HCT116 (cell line): Measurements from ENCODE around the gene ARHGEF39. TPM values are rescaled to one million over a fixed set of nuclear protein-coding genes. Genes with fewer than 3 reads are reported as not detected.
A peak's percentile ranks its signal among the peaks of the same experiment; 100 is the strongest.

ENCODE experiments used
- ATAC-seq: fragments of 200-7000 bp; cut with Tn5 transposase; 2 replicates; pipeline ENCODE4 v1.9.1; 2020; ENCODE audit warnings: mild to moderate bottlenecking, moderate library complexity
- BruUV-seq: library from RNA; stranded (reverse); fragments of 400-500 nt; replicated peaks from 2 replicates; lab custom pipeline; 2021; lab: Mats Ljungman, UMichigan
- CTCF ChIA-PET: fragments of 300-600 bp; sonication (Branson Sonifier 250); formaldehyde crosslinking; loops from one replicate; lab custom pipeline; 2021; ENCODE audit warnings: antibody characterized with exemption; lab: Charles Lee
- POLR2A ChIA-PET: fragments of 300-600, 350-600 bp; sonication (Branson Sonifier 250); formaldehyde crosslinking; loops from one replicate; lab custom pipeline; 2021; ENCODE audit warnings: antibody characterized with exemption; lab: Charles Lee
- RAD21 ChIA-PET, 2 experiments: fragments of 300-600 bp; sonication (Branson Sonifier 250); formaldehyde crosslinking; loops; one replicate each; lab custom pipeline; 2023; ENCODE audit warnings: low total read pairs in 2 of 2; ENCODE audit not compliant: uncharacterized antibody in 2 of 2, unreplicated experiment in 2 of 2, low non-redundant PET in 1 of 2; lab: Charles Lee
- DNase-seq: peaks from one replicate; pipeline ENCODE4 v3.0.0-alpha.2; 2010; ENCODE audit warnings: low read depth, low spot score
- H2AFZ ChIP-seq: fragments of 200-600 bp; shearing (Covaris generic), sonication (generic); 2 replicates; pipeline ENCODE4 v1.6.1; 2017; ENCODE audit warnings: low read depth, mixed run types, mixed read lengths, antibody characterized with exemption, low read length; ENCODE audit not compliant: poor library complexity, severe bottlenecking
- H3K27ac ChIP-seq: 2 replicates; pipeline ENCODE4 v1.5.1; 2012; ENCODE audit warnings: low read depth, low read length
- H3K27me3 ChIP-seq: fragments of 200-600 bp; sonication (generic); 2 replicates; pipeline ENCODE4 v1.6.1; 2016; ENCODE audit warnings: mixed run types, low read length, mixed read lengths; ENCODE audit not compliant: insufficient read depth
- H3K36me3 ChIP-seq, 2 experiments: fragments of 200-500 bp in 1 of 2; fragments of 200-600 bp in 1 of 2; sonication (Bioruptor generic) in 1 of 2; sonication (generic) in 1 of 2; 2 replicates each; pipeline versions ENCODE4 v1.5.1 to v1.6.1; 2014 to 2016; ENCODE audit warnings: low read length in 2 of 2, inconsistent platforms in 1 of 2, mixed read lengths in 1 of 2, mixed run types in 1 of 2; ENCODE audit not compliant: insufficient read depth in 2 of 2, control insufficient read depth in 1 of 2
- H3K4me1 ChIP-seq, 2 experiments: fragments of 200-600 bp in 1 of 2; sonication (generic) in 1 of 2; 2 replicates each; pipeline versions ENCODE4 v1.5.1 to v1.6.1; 2012 to 2017; ENCODE audit warnings: low read length in 2 of 2, inconsistent platforms in 1 of 2, mild to moderate bottlenecking in 1 of 2, mixed read lengths in 1 of 2, mixed run types in 1 of 2, moderate library complexity in 1 of 2; ENCODE audit not compliant: insufficient read depth in 2 of 2, control insufficient read depth in 1 of 2
- H3K4me2 ChIP-seq: fragments of 200-600 bp; sonication (generic); 2 replicates; pipeline ENCODE4 v1.6.1; 2017; ENCODE audit warnings: mixed run types, low read length, mixed read lengths
- H3K4me3 ChIP-seq, 2 experiments: fragments of 200-600 bp in 1 of 2; sonication (generic) in 1 of 2; replicated peaks in 1 of 2; 2 replicates each; pipeline ENCODE4 v1.5.1; 2011 to 2016; ENCODE audit warnings: low read length in 2 of 2, control low read depth in 1 of 2, low read depth in 1 of 2, mild to moderate bottlenecking in 1 of 2, mixed read lengths in 1 of 2, mixed run types in 1 of 2
- H3K79me2 ChIP-seq: fragments of 200-600 bp; sonication (generic); 2 replicates; pipeline ENCODE4 v1.6.1; 2017; ENCODE audit warnings: mild to moderate bottlenecking, mixed run types, low read length, moderate library complexity, mixed read lengths; ENCODE audit not compliant: insufficient read depth
- H3K9ac ChIP-seq: fragments of 200-600 bp; sonication (generic); 2 replicates; pipeline ENCODE4 v1.6.1; 2016; ENCODE audit warnings: low read length, mixed read lengths
- H3K9me2 ChIP-seq: fragments of 200-600 bp; sonication (generic), shearing (Covaris generic); 2 replicates; pipeline ENCODE4 v1.6.1; 2017; ENCODE audit warnings: mixed run types, mild to moderate bottlenecking, moderate library complexity; ENCODE audit not compliant: insufficient read depth
- H3K9me3 ChIP-seq, 2 experiments: fragments of 200-500 bp in 1 of 2; fragments of 200-600 bp in 1 of 2; sonication (Bioruptor generic) in 1 of 2; sonication (generic) in 1 of 2; 2 replicates each; pipeline ENCODE4 v1.6.1; 2014 to 2017; ENCODE audit warnings: low read length in 2 of 2, mixed read lengths in 2 of 2, inconsistent platforms in 1 of 2, low read depth in 1 of 2, mild to moderate bottlenecking in 1 of 2, mixed run types in 1 of 2, moderate library complexity in 1 of 2; ENCODE audit not compliant: control insufficient read depth in 1 of 2, insufficient read depth in 1 of 2
- H4K20me1 ChIP-seq: fragments of 200-600 bp; sonication (generic), shearing (Covaris generic); 2 replicates; pipeline ENCODE4 v1.6.1; 2017; ENCODE audit warnings: mixed run types, mild to moderate bottlenecking, moderate library complexity; ENCODE audit not compliant: insufficient read depth
- FOSL1 ChIP-seq: IDR thresholded peaks from 2 replicates; pipeline ENCODE4 v1.6.1; 2012; ENCODE audit warnings: low read depth
- POLR2A ChIP-seq: IDR thresholded peaks from 2 replicates; pipeline ENCODE4 v1.7.0; 2011; ENCODE audit warnings: borderline replicate concordance; ENCODE audit not compliant: insufficient read depth, insufficient read length; ENCODE audit errors: extremely low read depth
- RAD21 ChIP-seq: IDR thresholded peaks from 2 replicates; pipeline ENCODE4 v1.6.1; 2012; ENCODE audit warnings: low read depth, mild to moderate bottlenecking
- SIN3A ChIP-seq: IDR thresholded peaks from 2 replicates; pipeline ENCODE4 v1.6.1; 2012; ENCODE audit warnings: low read depth
- SRF ChIP-seq: IDR thresholded peaks from 2 replicates; pipeline ENCODE4 v1.6.1; 2012; ENCODE audit warnings: low read depth
- intact Hi-C: fragments of 100-400 bp; cut with micrococcal nuclease; formaldehyde crosslinking; loops from 2 replicates; pipeline ENCODE4 v1.10.0; 2022
- total RNA-seq: library from RNA; stranded (reverse); gene quantifications from one replicate; pipeline ENCODE4 v1.2.1, GENCODE V29; 2021; ENCODE audit not compliant: unreplicated experiment
- TF ChIP-seq, protein P1 (sequence below): IDR thresholded peaks from 2 replicates; pipeline ENCODE4 v1.6.1; 2012
- TF ChIP-seq, protein P2 (sequence below): IDR thresholded peaks from 2 replicates; pipeline ENCODE4 v1.6.1; 2012
- TF ChIP-seq, protein P3 (sequence below): IDR thresholded peaks from 2 replicates; pipeline ENCODE4 v1.6.1; 2012; ENCODE audit warnings: low read depth
- TF ChIP-seq, protein P4 (sequence below): IDR thresholded peaks from 2 replicates; pipeline ENCODE4 v1.6.1; 2011; ENCODE audit warnings: mild to moderate bottlenecking, low read length, moderate library complexity; ENCODE audit not compliant: insufficient replicate concordance; ENCODE audit errors: extremely low read depth

ARHGEF39 gene
- total RNA-seq, 1 experiment from 2014 or later = 29.8 TPM

DNA sequence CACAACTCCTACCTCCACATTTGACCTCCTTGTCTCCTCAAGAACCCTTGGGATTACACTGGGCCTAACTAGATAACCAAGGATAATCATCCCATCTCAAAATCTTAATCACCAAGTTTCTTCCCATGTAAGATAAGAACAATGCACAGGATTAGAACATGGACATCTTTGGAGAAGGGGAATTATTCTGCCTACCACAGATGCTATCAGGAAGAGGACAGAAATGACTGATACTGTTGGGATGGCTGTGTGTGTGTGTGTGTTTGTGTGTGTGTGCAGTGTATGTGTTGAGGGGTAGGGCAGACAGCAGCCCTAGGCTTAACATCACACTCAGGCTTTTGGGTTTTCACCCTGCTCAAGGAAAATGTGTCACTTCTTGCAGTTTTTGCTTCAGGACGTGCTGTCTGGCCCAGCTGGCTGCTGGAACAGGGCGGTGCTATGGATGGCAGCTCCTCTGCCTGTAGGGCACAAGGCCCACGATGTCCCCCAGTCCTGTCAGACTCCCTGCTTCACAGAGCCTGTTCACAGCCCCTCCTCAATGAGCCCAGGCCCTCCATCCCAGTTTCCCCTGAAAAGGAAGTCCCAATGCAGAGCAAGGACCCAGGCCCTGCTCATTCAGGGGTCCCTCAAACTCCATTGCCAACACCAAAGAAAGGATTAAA, 16.5 kb upstream of the ARHGEF39 start:
- peaks cover 12% of the 10 kb centered on the region; the same call in 1 of the 2 replicates for H3K79me2 ChIP-seq
- ChIA-PET CTCF (no interaction called here), RAD21 (no interaction called here), POLR2A (interaction anchor here (2.3 kb wide), 1 partner anchor 8 kb away, joined by 15 read pairs; the partner anchor contains the start of gene TPM2)
- H3K4me3 ChIP-seq = no peak overlapping the region
- no peaks in the 10 kb centered on the region for H3K4me1 ChIP-seq
- H3K9me3 ChIP-seq = no peaks in the 10 kb centered on the region
- H3K36me3 ChIP-seq = peaks cover 36 to 44% of the 10 kb centered on the region in 2 experiments; a peak in 3 of 4 replicates
- H3K27ac ChIP-seq = no peak overlapping the region
- intact Hi-C loops = no loop called here
- ATAC-seq (peak; percentile 31), DNase-seq (no peak)
- H3K27me3 ChIP-seq = no peaks in the 10 kb centered on the region
- TF ChIP-seq, protein P1, sequence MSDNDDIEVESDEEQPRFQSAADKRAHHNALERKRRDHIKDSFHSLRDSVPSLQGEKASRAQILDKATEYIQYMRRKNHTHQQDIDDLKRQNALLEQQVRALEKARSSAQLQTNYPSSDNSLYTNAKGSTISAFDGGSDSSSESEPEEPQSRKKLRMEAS = no peak
- TF ChIP-seq FOSL1 = no peak
- TF ChIP-seq, protein P2, sequence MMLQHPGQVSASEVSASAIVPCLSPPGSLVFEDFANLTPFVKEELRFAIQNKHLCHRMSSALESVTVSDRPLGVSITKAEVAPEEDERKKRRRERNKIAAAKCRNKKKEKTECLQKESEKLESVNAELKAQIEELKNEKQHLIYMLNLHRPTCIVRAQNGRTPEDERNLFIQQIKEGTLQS = no peak
- H3K4me2 ChIP-seq = no peak overlapping the region
- H2AFZ ChIP-seq = no peak overlapping the region
- no peak overlapping the region for H3K9ac ChIP-seq
- no peaks in the 10 kb centered on the region for H3K9me2 ChIP-seq
- H4K20me1 ChIP-seq = no peaks in the 10 kb centered on the region
- no TSS peak for BruUV-seq

DNA sequence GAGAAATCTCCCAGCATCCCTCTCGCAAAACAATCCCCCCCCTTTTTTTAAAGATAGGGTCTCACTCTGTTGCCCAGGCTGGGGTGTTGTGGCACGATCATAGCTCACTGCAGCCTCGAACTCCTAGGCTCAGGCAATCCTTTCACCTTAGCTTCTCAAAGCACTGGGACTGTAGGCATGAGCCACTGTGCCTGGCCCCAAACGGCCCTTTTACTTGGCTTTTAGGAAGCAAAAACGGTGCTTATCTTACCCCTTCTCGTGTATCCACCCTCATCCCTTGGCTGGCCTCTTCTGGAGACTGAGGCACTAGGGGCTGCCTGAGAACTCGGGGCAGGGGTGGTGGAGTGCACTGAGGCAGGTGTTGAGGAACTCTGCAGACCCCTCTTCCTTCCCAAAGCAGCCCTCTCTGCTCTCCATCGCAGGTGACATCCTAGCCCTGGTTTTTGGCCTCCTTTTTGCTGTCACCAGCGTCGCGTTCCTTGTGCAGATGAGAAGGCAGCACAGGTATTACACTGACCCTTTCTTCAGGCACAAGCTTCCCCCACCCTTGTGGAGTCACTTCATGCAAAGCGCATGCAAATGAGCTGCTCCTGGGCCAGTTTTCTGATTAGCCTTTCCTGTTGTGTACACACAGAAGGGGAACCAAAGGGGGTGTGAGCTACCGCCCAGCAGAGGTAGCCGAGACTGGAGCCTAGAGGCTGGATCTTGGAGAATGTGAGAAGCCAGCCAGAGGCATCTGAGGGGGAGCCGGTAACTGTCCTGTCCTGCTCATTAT, 15.5 kb upstream of the ARHGEF39 start:
- ChIA-PET POLR2A (interaction anchor here (2.3 kb wide), 1 partner anchor 9 kb away, joined by 15 read pairs; the partner anchor contains the start of gene TPM2), RAD21 (no interaction called here), CTCF (interaction anchor here (1.4 kb wide), 1 partner anchor 16 kb away, joined by 4 read pairs; no protein-coding TSS in a partner anchor)
- no peaks in the 10 kb centered on the region for H3K9me2 ChIP-seq
- ATAC-seq = peak; percentile 28
- no peak overlapping the region for H3K4me3 ChIP-seq
- H3K27ac ChIP-seq = no peak overlapping the region
- no peak overlapping the region for H2AFZ ChIP-seq
- BruUV-seq = no TSS peak
- H3K27me3 ChIP-seq = no peaks in the 10 kb centered on the region
- no peaks in the 10 kb centered on the region for H3K9me3 ChIP-seq
- peaks cover 4% of the 10 kb centered on the region; the same call in 1 of the 2 replicates for H3K79me2 ChIP-seq
- no peaks in the 10 kb centered on the region for H3K4me1 ChIP-seq
- H3K4me2 ChIP-seq = no peak overlapping the region
- peaks cover 28 to 37% of the 10 kb centered on the region in 2 experiments; a peak in 3 of 4 replicates for H3K36me3 ChIP-seq
- H3K9ac ChIP-seq = no peak overlapping the region
- intact Hi-C loops = no loop called here
- DNase-seq = no peak
- no peaks in the 10 kb centered on the region for H4K20me1 ChIP-seq
- no peak for TF ChIP-seq SIN3A
- TF ChIP-seq, protein P3, sequence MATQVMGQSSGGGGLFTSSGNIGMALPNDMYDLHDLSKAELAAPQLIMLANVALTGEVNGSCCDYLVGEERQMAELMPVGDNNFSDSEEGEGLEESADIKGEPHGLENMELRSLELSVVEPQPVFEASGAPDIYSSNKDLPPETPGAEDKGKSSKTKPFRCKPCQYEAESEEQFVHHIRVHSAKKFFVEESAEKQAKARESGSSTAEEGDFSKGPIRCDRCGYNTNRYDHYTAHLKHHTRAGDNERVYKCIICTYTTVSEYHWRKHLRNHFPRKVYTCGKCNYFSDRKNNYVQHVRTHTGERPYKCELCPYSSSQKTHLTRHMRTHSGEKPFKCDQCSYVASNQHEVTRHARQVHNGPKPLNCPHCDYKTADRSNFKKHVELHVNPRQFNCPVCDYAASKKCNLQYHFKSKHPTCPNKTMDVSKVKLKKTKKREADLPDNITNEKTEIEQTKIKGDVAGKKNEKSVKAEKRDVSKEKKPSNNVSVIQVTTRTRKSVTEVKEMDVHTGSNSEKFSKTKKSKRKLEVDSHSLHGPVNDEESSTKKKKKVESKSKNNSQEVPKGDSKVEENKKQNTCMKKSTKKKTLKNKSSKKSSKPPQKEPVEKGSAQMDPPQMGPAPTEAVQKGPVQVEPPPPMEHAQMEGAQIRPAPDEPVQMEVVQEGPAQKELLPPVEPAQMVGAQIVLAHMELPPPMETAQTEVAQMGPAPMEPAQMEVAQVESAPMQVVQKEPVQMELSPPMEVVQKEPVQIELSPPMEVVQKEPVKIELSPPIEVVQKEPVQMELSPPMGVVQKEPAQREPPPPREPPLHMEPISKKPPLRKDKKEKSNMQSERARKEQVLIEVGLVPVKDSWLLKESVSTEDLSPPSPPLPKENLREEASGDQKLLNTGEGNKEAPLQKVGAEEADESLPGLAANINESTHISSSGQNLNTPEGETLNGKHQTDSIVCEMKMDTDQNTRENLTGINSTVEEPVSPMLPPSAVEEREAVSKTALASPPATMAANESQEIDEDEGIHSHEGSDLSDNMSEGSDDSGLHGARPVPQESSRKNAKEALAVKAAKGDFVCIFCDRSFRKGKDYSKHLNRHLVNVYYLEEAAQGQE = no peak
- TF ChIP-seq FOSL1 = no peak
- TF ChIP-seq, protein P4, sequence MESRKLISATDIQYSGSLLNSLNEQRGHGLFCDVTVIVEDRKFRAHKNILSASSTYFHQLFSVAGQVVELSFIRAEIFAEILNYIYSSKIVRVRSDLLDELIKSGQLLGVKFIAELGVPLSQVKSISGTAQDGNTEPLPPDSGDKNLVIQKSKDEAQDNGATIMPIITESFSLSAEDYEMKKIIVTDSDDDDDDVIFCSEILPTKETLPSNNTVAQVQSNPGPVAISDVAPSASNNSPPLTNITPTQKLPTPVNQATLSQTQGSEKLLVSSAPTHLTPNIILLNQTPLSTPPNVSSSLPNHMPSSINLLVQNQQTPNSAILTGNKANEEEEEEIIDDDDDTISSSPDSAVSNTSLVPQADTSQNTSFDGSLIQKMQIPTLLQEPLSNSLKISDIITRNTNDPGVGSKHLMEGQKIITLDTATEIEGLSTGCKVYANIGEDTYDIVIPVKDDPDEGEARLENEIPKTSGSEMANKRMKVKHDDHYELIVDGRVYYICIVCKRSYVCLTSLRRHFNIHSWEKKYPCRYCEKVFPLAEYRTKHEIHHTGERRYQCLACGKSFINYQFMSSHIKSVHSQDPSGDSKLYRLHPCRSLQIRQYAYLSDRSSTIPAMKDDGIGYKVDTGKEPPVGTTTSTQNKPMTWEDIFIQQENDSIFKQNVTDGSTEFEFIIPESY = no peak
- TF ChIP-seq SRF = no peak
- TF ChIP-seq POLR2A = no peak
- no peak for TF ChIP-seq RAD21
